Keratinocyte (primary cell): ENCODE measurements around the gene CIB4.

ENCODE experiments used
- CTCF ChIP-seq, 3 experiments: IDR thresholded peaks in 1 of 3; conservative IDR thresholded peaks in 1 of 3; optimal IDR thresholded peaks in 1 of 3; 2 replicates in 2 of 3; 3 replicates in 1 of 3; pipeline versions ENCODE3 to v1.5.1; 2011; ENCODE audit warnings: low read length in 3 of 3, mild to moderate bottlenecking in 3 of 3, moderate library complexity in 2 of 3, control low read depth in 1 of 3, inconsistent platforms in 1 of 3; ENCODE audit not compliant: insufficient read depth in 2 of 3; ENCODE audit errors: extremely low read depth in 1 of 3
- EZH2 ChIP-seq: IDR thresholded peaks from one replicate; pipeline ENCODE4 v1.6.1; 2012; ENCODE audit warnings: inconsistent platforms, mild to moderate bottlenecking, low read length, moderate library complexity

GRCh38 chr2:26606847-26607190 lies 34.3 kb downstream of the CIB4 start:
- TF ChIP-seq CTCF (optimal IDR thresholded peaks at IDR 0.05 in 1 of 3, IDR thresholded peaks at IDR 0.05 in 1 of 3, conservative IDR thresholded peaks at IDR 0.05 in 1 of 3; ENCODE audit: extremely low read depth in 1 of 3, insufficient read depth in 2 of 3, low read length in 3 of 3) (no peak), EZH2 (no peak)
